ENCODE measurements around the gene SLC38A3. TPM values are rescaled to one million over a fixed set of nuclear protein-coding genes. Genes with fewer than 3 reads are reported as not detected.

Gene SLC38A3
- 0.03 and 0.39 TPM in 2 replicates for polyA plus RNA-seq (2014; cell fraction: cytosol; rRNA removed)
- polyA plus RNA-seq (2014; cell fraction: nucleus; rRNA removed): 0.22 and 1.5 TPM in 2 replicates

- DNase-seq (ENCODE audit: low spot score): no peak
Observed at GRCh38 chr3:50204804-50205412, at the start of gene SLC38A3. Gene SLC38A3 (plus strand): TSS chr3:50205271. CDS start chr3:50214200, 8,929 bp downstream.

- DNase-seq (ENCODE audit: low spot score): no peak
Observed at GRCh38 chr3:50155491-50155878, 49.6 kb upstream of the SLC38A3 start.

GRCh38 chr3:50155891-50156290 lies 49.2 kb upstream of the SLC38A3 start:
- peak; percentile 29 for DNase-seq (ENCODE audit: low spot score)

GRCh38 chr3:50156549-50157493 lies 48.2 kb upstream of the SLC38A3 start:
- peak; percentile 23 for DNase-seq (ENCODE audit: low spot score)

- no peak for DNase-seq (ENCODE audit: low spot score)
Observed at GRCh38 chr3:50157827-50158529, 47.1 kb upstream of the SLC38A3 start.

GRCh38 chr3:50158530-50159146 lies 46.4 kb upstream of the SLC38A3 start:
- no peak for DNase-seq (ENCODE audit: low spot score)

GRCh38 chr3:50160561-50160983 lies 44.5 kb upstream of the SLC38A3 start:
- DNase-seq (ENCODE audit: low spot score): no peak

- DNase-seq (ENCODE audit: low spot score): no peak
Observed at GRCh38 chr3:50161320-50161719, 43.8 kb upstream of the SLC38A3 start.

- no peak for DNase-seq (ENCODE audit: low spot score)
Observed at GRCh38 chr3:50162034-50162883, 42.8 kb upstream of the SLC38A3 start.

- DNase-seq (ENCODE audit: low spot score): no peak
Observed at GRCh38 chr3:50163572-50164455, 41.3 kb upstream of the SLC38A3 start.

GRCh38 chr3:50164481-50164880 lies 40.6 kb upstream of the SLC38A3 start:
- DNase-seq (ENCODE audit: low spot score): no peak

GRCh38 chr3:50164984-50165909 lies 39.8 kb upstream of the SLC38A3 start:
- no peak for DNase-seq (ENCODE audit: low spot score)

- no peak for DNase-seq (ENCODE audit: low spot score)
Observed at GRCh38 chr3:50165910-50166538, 39.0 kb upstream of the SLC38A3 start.

- DNase-seq (ENCODE audit: low spot score): no peak
Observed at GRCh38 chr3:50166620-50167019, 38.5 kb upstream of the SLC38A3 start.

GRCh38 chr3:50167069-50167840 lies 37.8 kb upstream of the SLC38A3 start:
- no peak for DNase-seq (ENCODE audit: low spot score)

GRCh38 chr3:50167841-50168209 lies 37.2 kb upstream of the SLC38A3 start:
- DNase-seq (ENCODE audit: low spot score): no peak

- no peak for DNase-seq (ENCODE audit: low spot score)
Observed at GRCh38 chr3:50168388-50168787, 36.7 kb upstream of the SLC38A3 start.

All from SK-N-DZ (cell line).